HepG2 (cell line): Measurements from ENCODE around the gene PDCD2L. TPM values are rescaled to one million over a fixed set of nuclear protein-coding genes. Genes with fewer than 3 reads are reported as not detected.

ENCODE experiments used
- ATAC-seq: fragments of 200-7000 bp; cut with Tn5 transposase; 3 replicates; pipeline ENCODE4 v1.9.1; 2020; ENCODE audit warnings: mild to moderate bottlenecking, moderate library complexity
- BruUV-seq: library from RNA; stranded (reverse); fragments of 400-500 nt; replicated peaks from 2 replicates; lab custom pipeline; 2021; lab: Mats Ljungman, UMichigan
- CTCF ChIA-PET: fragments of 300-600 bp; formaldehyde crosslinking; extraction: SDS; loops from one replicate; lab custom pipeline; 2021; ENCODE audit warnings: low total read pairs, inconsistent platforms, low intra/inter-chr PET ratio; lab: Yijun Ruan, JAX
- POLR2A ChIA-PET: fragments of 350-600 bp; sonication (Branson Sonifier 250); formaldehyde crosslinking; loops from one replicate; lab custom pipeline; 2020; ENCODE audit warnings: antibody characterized with exemption, inconsistent platforms; lab: Yijun Ruan, JAX
- DNase-seq: peaks from one replicate; pipeline ENCODE4 v3.0.0-alpha.2; 2015; ENCODE audit warnings: low spot score
- FAIRE-seq: peaks from 3 replicates; lab custom pipeline; 2011; peaks lifted over from hg19 to GRCh38; lab: Jason Lieb, UNC
- H2AFZ ChIP-seq: one replicate; pipeline ENCODE4 v1.6.1; 2011; ENCODE audit warnings: low read length, inconsistent platforms
- H3K27ac ChIP-seq: fragments of 300-600 bp; 3 replicates; pipeline ENCODE4 v1.8.0; 2011; ENCODE audit warnings: mixed run types, mild to moderate bottlenecking, mixed read lengths, low read length, inconsistent platforms; ENCODE audit not compliant: insufficient read depth; ENCODE audit errors: extremely low read length
- H3K27me3 ChIP-seq, 2 experiments: fragments of 200-600 bp in 1 of 2; 2 replicates in 1 of 2; 3 replicates in 1 of 2; pipeline versions ENCODE4 v1.6.0 to v1.8.0; 2011; ENCODE audit warnings: low read length in 2 of 2, mild to moderate bottlenecking in 2 of 2, moderate library complexity in 2 of 2, inconsistent platforms in 1 of 2; ENCODE audit not compliant: insufficient read depth in 2 of 2, control insufficient read depth in 1 of 2
- H3K36me3 ChIP-seq, 2 experiments: fragments of 200-600 bp in 1 of 2; replicated peaks in 1 of 2; 2 replicates in 1 of 2; 3 replicates in 1 of 2; pipeline versions ENCODE4 v1.5.1 to v1.8.0; 2011; ENCODE audit warnings: low read length in 2 of 2, inconsistent platforms in 1 of 2; ENCODE audit not compliant: insufficient read depth in 2 of 2, control insufficient read depth in 1 of 2
- H3K4me1 ChIP-seq: 2 replicates; pipeline ENCODE4 v1.5.1; 2012; ENCODE audit warnings: low read length, inconsistent platforms; ENCODE audit not compliant: insufficient read depth
- H3K4me2 ChIP-seq: 2 replicates; pipeline ENCODE4 v1.6.0; 2011; ENCODE audit warnings: low read depth, low read length, inconsistent platforms
- H3K4me3 ChIP-seq, 3 experiments: fragments of 200-600 bp in 1 of 3; sonication (generic), shearing (Covaris generic) in 1 of 3; replicated peaks in 1 of 3; 2 replicates each; pipeline ENCODE4 v1.5.1; 2011 to 2016; ENCODE audit warnings: low read length in 3 of 3, inconsistent platforms in 2 of 3, low read depth in 2 of 3, mild to moderate bottlenecking in 2 of 3, control low read depth in 1 of 3, mixed read lengths in 1 of 3; ENCODE audit not compliant: insufficient read depth in 1 of 3
- H3K79me2 ChIP-seq: one replicate; pipeline ENCODE4 v1.6.1; 2011; ENCODE audit warnings: low read length, inconsistent platforms; ENCODE audit not compliant: insufficient read depth
- H3K9ac ChIP-seq: 2 replicates; pipeline ENCODE4 v1.6.0; 2011; ENCODE audit warnings: mild to moderate bottlenecking, low read depth, low read length, inconsistent platforms; ENCODE audit not compliant: insufficient read depth
- H3K9me3 ChIP-seq: 2 replicates; pipeline ENCODE4 v1.5.1; 2012; ENCODE audit warnings: mild to moderate bottlenecking, low read length
- H4K20me1 ChIP-seq: 2 replicates; pipeline ENCODE4 v1.6.0; 2011; ENCODE audit warnings: inconsistent platforms, mild to moderate bottlenecking, low read length, moderate library complexity; ENCODE audit not compliant: insufficient read depth
- AGO2 ChIP-seq: fragments of 200-400 bp; formaldehyde crosslinking; optimal IDR thresholded peaks from 2 replicates; pipeline ENCODE3; 2017; ENCODE audit warnings: mild to moderate bottlenecking, low read depth, low read length, moderate library complexity
- HMGA1 ChIP-seq: sonication (generic); formaldehyde crosslinking; conservative IDR thresholded peaks from 2 replicates; pipeline ENCODE4 v1.4.0; 2020; ENCODE audit warnings: missing genetic modification reagents
- KAT2B ChIP-seq: fragments of 150-350 bp; IDR thresholded peaks from 2 replicates; pipeline ENCODE4 v1.6.1; 2014; ENCODE audit warnings: low read depth, low read length, borderline replicate concordance
- MED1 ChIP-seq: sonication (generic); formaldehyde crosslinking; IDR thresholded peaks from 2 replicates; pipeline ENCODE4 v1.4.0; 2020; ENCODE audit warnings: missing genetic modification reagents
- SMC3 ChIP-seq: IDR thresholded peaks from 2 replicates; pipeline ENCODE4 v1.6.1; 2011; ENCODE audit warnings: low read length, improper control_type of control experiment
- TBP ChIP-seq: sonication (generic); formaldehyde crosslinking; IDR thresholded peaks from 2 replicates; pipeline ENCODE4 v1.5.0; 2020; ENCODE audit warnings: missing genetic modification reagents
- ZNF274 ChIP-seq: sonication (generic); formaldehyde crosslinking; IDR thresholded peaks from 2 replicates; pipeline ENCODE4 v1.5.1; 2020; ENCODE audit warnings: mild to moderate bottlenecking, missing genetic modification reagents
- ZNF891 ChIP-seq: sonication (generic); formaldehyde crosslinking; IDR thresholded peaks from 2 replicates; pipeline ENCODE4 v1.5.0; 2020; ENCODE audit warnings: mild to moderate bottlenecking, missing genetic modification reagents
- WGBS: methylation state at CpG from one replicate; pipeline ENCODE4 v1.1.6; 2017; ENCODE audit warnings: low lambda C conversion rate; 5-methylcytosine and 5-hydroxymethylcytosine counted together
- in situ Hi-C: cut with HindIII; loops from 2 replicates; pipeline ENCODE4 v1.10.0; 2017; ENCODE audit warnings: low pct_unique_long_range_greater_than_20kb; ENCODE audit not compliant: extremely low pct_ligation_motif_present
- intact Hi-C: fragments of 100-400 bp; cut with micrococcal nuclease; formaldehyde crosslinking; loops from one replicate; pipeline ENCODE4 v1.10.0; 2022; ENCODE audit not compliant: unreplicated experiment
- polyA plus RNA-seq, 8 experiments: library from polyadenylated mRNA; depleted of rRNA in 3 of 8; stranded (reverse) in 7 of 8; unstranded in 1 of 8; fragments of >200 nt; fragmentation: Illumina TruSeq in 4 of 8; extraction: Trizol in 4 of 8; gene quantifications; 2 replicates each; pipeline versions ENCODE4 v1.2.1 to v1.2.3, GENCODE V29; 2011 to 2016; ENCODE audit warnings: low read depth in 4 of 8, missing spikeins in 1 of 8, mixed read lengths in 1 of 8; ENCODE audit not compliant: insufficient read depth in 1 of 8
- total RNA-seq, 5 experiments: library from RNA; depleted of rRNA; stranded (reverse); fragments of >200 nt; fragmentation: Illumina TruSeq; extraction: Trizol; gene quantifications; 2 replicates each; pipeline ENCODE4 v1.2.3, GENCODE V29; 2016; ENCODE audit warnings: low read depth in 1 of 5

Gene PDCD2L
- total and polyA plus RNA-seq, 2 of the 13 experiments (the other 11 are each of a cell fraction or from before 2014, with no cell fraction given): 29.3 to 35.2 TPM

- Histone ChIP-seq H3K4me1 (no peaks in the 10 kb centered on the region), H3K4me3 (no peak overlapping the region), H3K27me3 (no peaks in the 10 kb centered on the region), H3K9ac (no peak overlapping the region), H4K20me1 (no peaks in the 10 kb centered on the region), H3K79me2 (peaks cover 10% of the 10 kb centered on the region), H2AFZ (no peak overlapping the region), H3K4me2 (no peak overlapping the region), H3K27ac (no peak overlapping the region), H3K9me3 (no peaks in the 10 kb centered on the region), H3K36me3 (peaks cover 29 to 76% of the 10 kb centered on the region in 2 experiments)
- intact Hi-C loops (no loop called here), in situ Hi-C loops (no loop called here)
- FAIRE-seq: no peak
- BruUV-seq: no TSS peak
- 74% methylated on average over 4 of the region's 4 CpGs for WGBS
- DNase-seq: no peak
- TF ChIP-seq TBP: no peak
- CTCF ChIA-PET: no interaction called here
- POLR2A ChIA-PET: interaction anchor here (0.6 to 1.1 kb wide), 2 partner anchors 24 to 32 kb away, joined by 3 read pairs; no protein-coding TSS in a partner anchor
- no peak for ATAC-seq
Measured at GRCh38 chr19:34457446-34457845, 53.2 kb downstream of the PDCD2L start.

DNA sequence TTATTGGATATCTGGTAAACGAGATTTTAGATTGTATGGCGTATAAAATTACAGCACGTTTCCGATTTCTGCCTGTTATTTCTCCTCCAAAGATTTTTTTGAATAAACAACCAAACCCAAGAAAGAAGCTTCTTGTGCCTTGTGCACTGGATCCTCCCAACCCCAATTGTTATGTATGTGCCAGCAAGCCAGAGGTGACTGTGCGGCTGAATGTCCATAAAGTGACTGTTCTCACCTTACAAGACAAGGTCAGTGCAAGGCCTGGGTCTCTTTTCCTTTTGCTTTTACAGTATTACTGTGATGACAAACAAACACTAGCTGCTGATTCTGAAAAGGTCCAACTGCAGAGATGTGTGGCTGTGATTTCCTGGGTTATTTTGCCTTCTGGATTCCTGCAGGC is 54.5 kb downstream of the PDCD2L start:
- 96% methylated on average over 5 of the region's 5 CpGs for WGBS
- ChIA-PET POLR2A (no interaction called here), CTCF (no interaction called here)
- peaks cover 25 to 74% of the 10 kb centered on the region in 2 experiments for H3K36me3 ChIP-seq
- H3K27ac ChIP-seq: no peak overlapping the region
- H3K9me3 ChIP-seq: no peaks in the 10 kb centered on the region
- no peaks in the 10 kb centered on the region for H3K4me1 ChIP-seq
- H3K27me3 ChIP-seq: no peaks in the 10 kb centered on the region
- BruUV-seq: no TSS peak
- ATAC-seq: no peak
- H3K4me2 ChIP-seq: no peak overlapping the region
- no peak for TF ChIP-seq KAT2B
- no peak for TF ChIP-seq AGO2
- TF ChIP-seq ZNF274 (CRISPR knock-in tag): no peak
- TF ChIP-seq ZNF891: no peak
- TF ChIP-seq HMGA1 (CRISPR knock-in tag): no peak
- no peak for TF ChIP-seq MED1 (CRISPR knock-in tag)
- TF ChIP-seq SMC3: no peak
- H3K4me3 ChIP-seq: no peak overlapping the region
- intact Hi-C loops: no loop called here
- no peaks in the 10 kb centered on the region for H4K20me1 ChIP-seq
- no peak overlapping the region for H2AFZ ChIP-seq
- H3K79me2 ChIP-seq: peaks cover 10% of the 10 kb centered on the region
- H3K9ac ChIP-seq: no peak overlapping the region
- in situ Hi-C loops: no loop called here
- no peak for DNase-seq
- FAIRE-seq: no peak
